NCI-H526 (cell line): ENCODE results near the gene C22orf15.

Experiments
- DNase-seq, 2 experiments: peaks; one replicate each; lab custom pipeline; 2025; lab: John Stamatoyannopoulos, UW

The C22orf15 gene

GRCh38 chr22:23750714-23751440, 11.9 kb upstream of the C22orf15 start, which contains the start of gene ZNF70:
ZNF70 (minus strand) TSS chr22:23751112; CDS start chr22:23745140, 5,972 bp downstream.
- peak; percentile 24 to 92 for DNase-seq

DNA sequence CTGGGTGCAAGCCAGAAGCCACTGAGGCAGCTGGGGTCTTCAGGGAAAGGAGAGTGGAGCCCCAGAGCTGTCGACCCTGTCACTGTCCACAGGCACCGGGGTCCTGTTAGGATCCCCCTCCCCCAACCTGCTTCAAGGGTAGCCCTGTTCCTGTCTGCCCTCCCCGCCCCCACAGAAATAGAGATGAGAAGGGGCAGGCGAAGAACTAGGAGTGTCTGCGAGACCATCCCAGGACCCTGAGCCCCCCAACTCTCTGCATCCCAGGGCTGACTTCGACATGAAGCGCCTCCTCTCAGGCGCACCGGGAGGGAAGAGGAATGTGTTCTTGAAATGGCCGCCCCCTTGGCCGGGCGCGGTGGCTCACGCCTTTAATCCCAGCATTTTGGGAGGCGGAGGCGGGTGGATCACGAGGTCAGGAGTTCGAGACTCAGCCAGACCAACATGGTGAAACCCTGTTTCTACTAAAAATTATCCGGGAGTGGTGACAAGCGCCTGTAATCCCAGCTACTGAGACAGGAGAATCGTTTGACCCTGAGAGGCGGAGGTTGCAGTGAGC, 11.3 kb upstream of the C22orf15 start:
- DNase-seq: peak in 1 of 2 experiments; percentile 33

GRCh38 chr22:23752090-23752691, 10.6 kb upstream of the C22orf15 start:
- no peak for DNase-seq

DNA sequence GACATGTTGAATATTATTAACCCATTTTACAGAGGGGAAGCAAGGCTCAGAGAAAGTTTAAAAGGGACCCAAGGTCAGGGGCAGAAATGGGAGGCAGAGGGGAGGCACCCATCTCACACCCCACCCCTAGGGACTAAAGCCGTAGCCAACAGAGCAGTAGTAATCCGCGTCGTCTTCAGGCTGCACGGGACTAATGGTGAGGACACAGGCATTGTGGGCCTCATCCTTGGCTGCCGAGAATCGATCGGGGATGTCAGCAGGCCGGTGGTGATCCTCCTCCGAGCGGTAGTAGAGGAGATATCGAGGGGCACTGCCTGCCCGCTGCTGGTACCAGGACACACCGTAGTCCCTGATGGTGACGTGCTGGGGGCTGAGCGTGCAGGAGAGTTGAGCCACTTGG, 10.0 kb upstream of the C22orf15 start:
- no peak for DNase-seq

- no peak for DNase-seq
Observed at GRCh38 chr22:23753385-23753784, 9.4 kb upstream of the C22orf15 start.

GRCh38 chr22:23754220-23754919, 8.4 kb upstream of the C22orf15 start, which contains the start of gene VPREB3:
VPREB3 (minus strand) TSS chr22:23754425; CDS start chr22:23754363, 62 bp downstream.
- peak in 1 of 2 experiments; percentile 49 for DNase-seq

DNA sequence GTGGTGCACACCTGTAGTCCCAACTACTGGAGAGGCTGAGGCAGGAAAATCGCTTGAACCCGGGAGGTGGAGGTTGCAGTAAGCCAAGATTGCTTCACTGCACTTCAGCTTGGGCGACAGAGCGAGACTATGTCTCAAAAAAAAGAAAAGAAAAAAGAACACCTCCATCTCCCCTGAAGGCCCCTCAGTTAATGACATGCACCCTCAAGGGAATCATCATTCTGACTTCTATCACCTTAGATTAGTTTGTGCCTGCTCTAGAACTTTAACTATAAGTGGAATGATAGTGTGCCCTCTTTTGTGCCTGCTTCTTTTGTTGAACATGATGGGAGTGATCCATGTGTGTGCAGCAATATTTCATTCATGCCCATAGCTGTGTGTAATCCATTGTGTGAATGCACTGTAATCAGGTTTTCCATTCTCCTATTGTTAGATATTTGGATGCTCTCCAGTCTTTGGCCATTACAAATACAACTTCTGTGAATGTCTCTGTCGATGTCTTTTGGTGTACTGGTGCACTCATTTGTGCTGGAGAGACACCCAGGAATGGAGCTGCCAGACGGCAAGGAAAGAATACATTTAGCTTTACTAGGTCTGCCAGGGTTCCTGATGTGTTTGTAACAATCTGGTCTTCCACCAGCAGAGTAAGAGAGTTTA, 7.7 kb upstream of the C22orf15 start:
- no peak for DNase-seq

DNA sequence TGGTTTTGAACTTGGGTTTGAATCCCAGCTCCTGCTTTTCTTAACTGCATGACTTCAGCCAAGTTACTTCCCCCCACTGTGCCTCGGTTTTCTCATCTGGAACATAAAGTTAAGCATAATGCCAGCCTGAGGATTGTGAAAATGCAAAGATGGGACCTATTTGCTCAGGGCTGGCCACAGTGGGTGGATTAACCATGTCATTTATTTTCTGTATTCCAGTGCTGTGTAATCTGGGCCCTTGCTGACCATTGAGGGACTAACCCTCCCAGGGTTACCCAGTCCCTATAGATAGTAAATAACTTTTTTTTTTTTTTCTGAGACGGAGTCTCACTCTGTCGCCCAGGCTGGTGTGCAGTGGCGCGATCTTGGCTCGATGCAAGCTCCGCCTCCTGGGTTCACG, 7.1 kb upstream of the C22orf15 start:
- DNase-seq: no peak

DNA sequence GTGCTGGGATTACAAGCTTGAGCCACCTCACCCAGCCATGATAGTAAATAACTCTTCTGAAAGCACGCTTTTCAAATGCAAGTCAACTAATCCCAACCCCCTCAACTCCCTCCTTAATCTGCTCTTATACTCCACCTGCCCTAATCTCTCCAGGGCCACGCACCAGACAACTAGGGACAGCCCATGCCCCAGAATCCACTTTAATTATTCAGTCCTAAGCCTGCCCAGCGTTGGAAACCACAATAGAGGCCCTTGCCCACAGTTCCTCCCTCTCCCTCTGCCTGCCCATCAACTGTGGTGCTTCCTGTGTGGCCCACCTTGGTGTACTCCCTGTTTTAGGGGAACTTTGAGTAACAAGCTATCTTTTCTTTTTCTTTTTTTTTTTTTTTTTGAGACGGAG, 5.9 kb upstream of the C22orf15 start:
- DNase-seq: no peak

DNA sequence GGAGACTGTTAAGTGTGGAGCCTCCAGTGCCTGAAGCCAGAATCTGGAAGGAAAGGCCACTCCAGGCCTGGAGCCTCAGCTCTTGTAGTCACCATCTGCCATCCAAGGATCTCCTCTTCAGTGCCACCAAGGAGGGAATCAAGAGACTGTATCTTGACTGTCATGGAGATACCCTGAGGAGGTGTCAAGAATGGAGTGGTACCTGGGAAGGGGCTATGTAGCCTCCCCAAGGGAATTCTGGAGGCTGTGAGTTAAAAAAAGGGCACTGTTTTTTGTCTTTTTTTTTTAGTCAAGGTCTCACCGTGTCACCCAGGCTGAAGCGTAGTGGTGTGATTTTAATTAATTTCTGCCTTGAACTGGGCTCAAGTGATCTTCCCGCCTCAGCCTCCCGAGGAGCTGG, 3.2 kb upstream of the C22orf15 start:
- DNase-seq: no peak

DNA sequence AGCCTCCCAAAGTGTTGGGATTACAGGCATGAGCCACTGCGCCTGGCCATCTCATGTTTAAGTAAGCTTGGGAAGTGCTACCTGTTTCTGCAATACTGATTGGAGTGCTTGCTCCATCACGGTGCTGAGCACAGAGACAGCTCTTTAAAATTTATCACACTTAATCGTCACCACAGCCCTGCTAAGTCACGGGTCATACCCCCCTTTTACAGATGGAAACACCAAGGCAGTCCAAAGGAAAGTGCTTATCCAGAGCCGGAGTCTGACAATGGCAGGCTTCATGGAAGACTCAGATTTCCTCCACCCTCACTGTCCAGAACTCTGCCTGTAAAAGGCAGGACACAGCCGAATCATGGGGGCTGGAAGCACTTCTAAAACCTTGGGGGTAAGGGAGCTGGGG, 2.7 kb upstream of the C22orf15 start:
- no peak for DNase-seq

DNA sequence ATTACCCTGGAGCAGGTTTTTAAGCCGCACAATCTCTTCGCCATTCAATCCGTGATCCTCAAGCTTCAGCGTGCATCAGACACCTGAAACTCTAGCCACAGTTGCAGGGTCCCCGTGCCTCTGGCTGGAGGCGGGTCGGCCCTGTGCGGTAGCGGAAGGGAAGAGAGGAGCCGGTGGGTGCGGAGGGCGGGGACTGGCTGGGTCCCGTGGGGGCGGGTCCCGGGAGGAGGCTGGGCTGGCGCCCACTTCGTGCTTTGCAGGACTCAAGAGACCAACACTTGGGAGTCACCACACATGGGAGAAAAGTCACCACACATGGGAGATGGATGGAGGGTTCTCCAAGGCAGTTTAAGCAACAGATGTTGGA, 772 bp downstream of the C22orf15 start:
- DNase-seq: no peak

GRCh38 chr22:23763954-23764353, 1.2 kb downstream of the C22orf15 start:
- no peak for DNase-seq

- DNase-seq: no peak
Observed at GRCh38 chr22:23764899-23765881, 2.4 kb downstream of the C22orf15 start.

- no peak for DNase-seq
Observed at GRCh38 chr22:23767303-23767672, 4.5 kb downstream of the C22orf15 start.

- DNase-seq: peak; percentile 23 to 73
Observed at GRCh38 chr22:23767673-23768548, 5.1 kb downstream of the C22orf15 start, which contains the start of gene CHCHD10. CHCHD10 (minus strand) TSS chr22:23767972; CDS start chr22:23767874, 98 bp downstream.

DNA sequence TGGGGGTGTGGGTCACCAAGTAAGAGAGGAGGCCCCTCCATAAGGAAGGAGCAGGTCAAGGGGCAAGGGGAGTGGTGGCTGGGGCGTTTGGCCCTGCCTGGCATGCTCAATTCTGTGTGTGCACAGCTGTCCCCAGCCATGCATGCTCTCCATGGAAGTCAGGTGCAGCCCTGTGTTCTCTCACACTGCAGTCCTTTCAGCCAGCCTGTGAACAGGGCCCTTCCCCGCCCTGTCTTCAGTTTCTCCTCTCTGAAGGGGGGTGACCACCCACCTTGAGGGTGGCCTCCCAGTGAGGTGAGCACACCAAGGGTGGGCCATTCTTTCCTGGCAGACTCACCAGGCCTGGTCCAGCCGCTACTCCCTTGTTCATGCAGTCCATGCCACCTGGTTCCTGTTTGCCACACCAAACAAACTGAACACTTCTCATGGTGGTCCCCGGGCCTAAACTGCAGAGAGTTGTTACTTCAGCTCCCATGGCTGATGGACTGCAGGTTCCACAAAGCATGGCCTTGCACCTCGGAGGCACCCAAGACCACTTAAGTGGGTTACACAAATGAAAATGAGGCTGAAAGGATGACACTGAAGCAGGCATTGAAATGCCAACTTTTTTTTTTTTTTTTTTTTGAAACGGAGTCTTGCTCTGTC, 6.7 kb downstream of the C22orf15 start:
- DNase-seq: no peak

- no peak for DNase-seq
Observed at GRCh38 chr22:23772315-23772648, 9.5 kb downstream of the C22orf15 start.
